ENCODE data around the gene KCNF1. TPM values are rescaled to one million over a fixed set of nuclear protein-coding genes. Genes with fewer than 3 reads are reported as not detected.

The KCNF1 gene
- total and polyA plus RNA-seq, 2 donors from 2014 or later, result 0.63 to 0.67 TPM

DNA sequence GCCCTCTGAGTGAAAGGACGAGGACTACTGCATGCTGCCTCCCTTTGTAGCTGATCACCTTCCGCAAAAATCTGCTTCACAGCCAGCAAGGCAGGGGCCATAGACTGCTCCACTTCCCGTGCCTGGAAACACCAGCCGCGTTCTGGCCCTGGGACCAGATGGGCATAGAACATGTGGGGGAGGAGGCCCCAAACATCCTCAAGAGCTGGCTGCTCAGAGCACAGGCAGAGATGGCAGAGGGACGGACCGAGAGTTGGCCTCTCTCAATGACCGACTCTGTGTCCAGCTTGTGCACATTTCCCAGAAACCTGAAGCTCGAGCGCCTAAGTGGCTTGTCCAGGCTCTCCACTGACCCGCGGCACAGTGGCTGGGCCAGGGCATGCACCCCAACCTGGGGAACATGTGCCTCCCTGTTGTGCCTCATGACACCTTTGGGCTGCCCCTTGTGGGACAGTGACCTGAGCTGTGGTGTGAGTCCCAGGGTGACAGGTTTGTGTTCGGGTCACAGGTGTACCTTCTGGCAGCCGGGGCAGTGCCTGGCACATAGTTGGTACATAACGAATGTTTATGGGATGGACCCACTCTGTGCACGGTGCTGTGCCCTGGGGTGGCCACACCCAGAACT lies 9.1 kb downstream of the KCNF1 start:
- no peak overlapping the region for H3K27ac ChIP-seq (ENCODE audit: low read depth in 2 of 2, low read length in 2 of 2)
- H3K9ac ChIP-seq (ENCODE audit: low read length in 3 of 3), result no peak overlapping the region
- intact Hi-C loops (cut with DNase I), result no loop called here
- FAIRE-seq (no peak), DNase-seq (peak in 2 of 5 donors; percentile 36 to 48)
- no peaks in the 10 kb centered on the region for H3K9me3 ChIP-seq (ENCODE audit: control insufficient read depth in 2 of 3, insufficient read depth in 1 of 3, low read length in 3 of 3)
- H3K4me3 ChIP-seq (ENCODE audit: low read length in 3 of 3), result no peak overlapping the region
- H3K4me1 ChIP-seq (ENCODE audit: control insufficient read depth in 2 of 3, insufficient read depth in 2 of 3, low read depth in 1 of 3, low read length in 3 of 3), result no peaks in the 10 kb centered on the region
- no peaks in the 10 kb centered on the region for H3K27me3 ChIP-seq (ENCODE audit: control insufficient read depth, insufficient read depth, low read length)
- H3K36me3 ChIP-seq (ENCODE audit: control insufficient read depth in 2 of 3, insufficient read depth in 3 of 3, low read length in 3 of 3), result no peaks in the 10 kb centered on the region
- TF ChIP-seq, protein P1, sequence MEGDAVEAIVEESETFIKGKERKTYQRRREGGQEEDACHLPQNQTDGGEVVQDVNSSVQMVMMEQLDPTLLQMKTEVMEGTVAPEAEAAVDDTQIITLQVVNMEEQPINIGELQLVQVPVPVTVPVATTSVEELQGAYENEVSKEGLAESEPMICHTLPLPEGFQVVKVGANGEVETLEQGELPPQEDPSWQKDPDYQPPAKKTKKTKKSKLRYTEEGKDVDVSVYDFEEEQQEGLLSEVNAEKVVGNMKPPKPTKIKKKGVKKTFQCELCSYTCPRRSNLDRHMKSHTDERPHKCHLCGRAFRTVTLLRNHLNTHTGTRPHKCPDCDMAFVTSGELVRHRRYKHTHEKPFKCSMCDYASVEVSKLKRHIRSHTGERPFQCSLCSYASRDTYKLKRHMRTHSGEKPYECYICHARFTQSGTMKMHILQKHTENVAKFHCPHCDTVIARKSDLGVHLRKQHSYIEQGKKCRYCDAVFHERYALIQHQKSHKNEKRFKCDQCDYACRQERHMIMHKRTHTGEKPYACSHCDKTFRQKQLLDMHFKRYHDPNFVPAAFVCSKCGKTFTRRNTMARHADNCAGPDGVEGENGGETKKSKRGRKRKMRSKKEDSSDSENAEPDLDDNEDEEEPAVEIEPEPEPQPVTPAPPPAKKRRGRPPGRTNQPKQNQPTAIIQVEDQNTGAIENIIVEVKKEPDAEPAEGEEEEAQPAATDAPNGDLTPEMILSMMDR (IDR thresholded peaks at IDR 0.05; ENCODE audit: borderline replicate concordance, extremely low read depth, insufficient read depth), result no peak

DNA sequence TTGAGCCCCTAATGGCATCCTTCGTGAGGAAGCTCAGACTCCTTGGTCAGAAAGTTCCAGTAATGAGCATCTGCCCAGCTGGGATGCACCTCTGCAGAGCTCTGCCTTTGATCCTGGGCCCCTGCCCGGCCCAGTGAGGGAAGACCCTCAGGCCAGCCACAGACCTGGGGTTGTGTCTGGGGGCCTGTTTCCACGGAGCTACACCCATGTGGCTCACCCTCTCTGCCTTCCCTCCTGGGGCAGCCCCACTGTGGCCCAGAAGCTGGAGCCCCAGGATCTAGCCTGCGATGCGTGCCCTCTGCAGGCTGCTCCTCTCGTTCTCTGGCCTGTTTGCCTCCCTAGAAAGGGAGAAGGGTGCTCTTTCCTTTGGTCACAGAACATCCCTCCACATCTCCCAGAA lies 9.8 kb downstream of the KCNF1 start:
- no peaks in the 10 kb centered on the region for H3K27me3 ChIP-seq (ENCODE audit: control insufficient read depth, insufficient read depth, low read length)
- FAIRE-seq (no peak), DNase-seq (peak in 1 of 5 donors; percentile 11)
- H3K9me3 ChIP-seq (ENCODE audit: control insufficient read depth in 2 of 3, insufficient read depth in 1 of 3, low read length in 3 of 3), result no peaks in the 10 kb centered on the region
- no peak overlapping the region for H3K27ac ChIP-seq (ENCODE audit: low read depth in 2 of 2, low read length in 2 of 2)
- intact Hi-C loops (cut with DNase I), result no loop called here
- no peaks in the 10 kb centered on the region for H3K4me1 ChIP-seq (ENCODE audit: control insufficient read depth in 2 of 3, insufficient read depth in 2 of 3, low read depth in 1 of 3, low read length in 3 of 3)
- H3K4me3 ChIP-seq (ENCODE audit: low read length in 3 of 3), result no peak overlapping the region
- no peaks in the 10 kb centered on the region for H3K36me3 ChIP-seq (ENCODE audit: control insufficient read depth in 2 of 3, insufficient read depth in 3 of 3, low read length in 3 of 3)
- TF ChIP-seq, protein P1 (IDR thresholded peaks at IDR 0.05; ENCODE audit: borderline replicate concordance, extremely low read depth, insufficient read depth), result no peak
- no peak overlapping the region for H3K9ac ChIP-seq (ENCODE audit: low read length in 3 of 3)

DNA sequence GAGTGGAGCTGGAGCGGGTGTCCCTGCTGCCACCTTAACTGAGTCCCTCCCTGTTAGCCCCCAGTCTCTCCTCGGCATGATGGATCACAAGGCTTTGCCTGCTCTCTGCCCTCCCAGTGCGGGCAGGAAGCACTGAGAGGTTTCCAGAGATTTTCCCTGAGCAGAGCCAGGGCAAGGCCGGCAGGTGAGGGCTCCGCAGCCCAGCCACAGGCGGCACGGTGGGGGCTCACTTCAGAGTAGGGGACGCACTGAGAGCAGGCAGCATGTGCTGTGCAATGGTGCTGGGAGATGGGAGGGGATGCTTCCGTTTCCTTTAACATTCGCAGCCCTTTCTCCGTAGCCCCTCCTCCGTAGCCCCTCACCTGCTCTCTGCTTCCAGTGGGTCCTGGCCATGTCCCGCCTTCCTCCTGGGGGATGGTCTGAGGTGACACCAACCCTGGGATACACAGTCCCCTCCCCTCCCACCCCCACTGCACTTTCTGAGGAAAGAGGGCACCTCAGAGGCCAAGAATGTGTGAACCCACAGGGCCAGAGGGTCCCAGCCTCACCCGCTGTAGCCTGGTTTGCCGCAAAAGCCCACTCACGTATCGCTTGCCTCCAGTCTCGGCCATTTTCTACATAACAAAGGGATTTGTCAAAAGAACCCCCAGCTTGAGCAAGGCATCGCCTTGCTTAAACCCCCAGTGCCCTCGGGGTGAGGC lies 10.7 kb downstream of the KCNF1 start:
- H3K4me3 ChIP-seq (ENCODE audit: low read length in 3 of 3), result no peak overlapping the region
- FAIRE-seq (no peak), DNase-seq (peak in 1 of 5 donors; percentile 28)
- no peak overlapping the region for H3K9ac ChIP-seq (ENCODE audit: low read length in 3 of 3)
- no peak overlapping the region for H3K27ac ChIP-seq (ENCODE audit: low read depth in 2 of 2, low read length in 2 of 2)
- no peaks in the 10 kb centered on the region for H3K27me3 ChIP-seq (ENCODE audit: control insufficient read depth, insufficient read depth, low read length)
- no peaks in the 10 kb centered on the region for H3K9me3 ChIP-seq (ENCODE audit: control insufficient read depth in 2 of 3, insufficient read depth in 1 of 3, low read length in 3 of 3)
- no peaks in the 10 kb centered on the region for H3K36me3 ChIP-seq (ENCODE audit: control insufficient read depth in 2 of 3, insufficient read depth in 3 of 3, low read length in 3 of 3)
- no peaks in the 10 kb centered on the region for H3K4me1 ChIP-seq (ENCODE audit: control insufficient read depth in 2 of 3, insufficient read depth in 2 of 3, low read depth in 1 of 3, low read length in 3 of 3)
- TF ChIP-seq, protein P1 (IDR thresholded peaks at IDR 0.05; ENCODE audit: borderline replicate concordance, extremely low read depth, insufficient read depth), result no peak
- intact Hi-C loops (cut with DNase I), result no loop called here

Measured in kidney (tissue), 14 donors.